ENCODE data around the gene STON2. TPM values are rescaled to one million over a fixed set of nuclear protein-coding genes. Genes with fewer than 3 reads are reported as not detected.

Gene STON2
- total RNA-seq, 1 experiment from 2014 or later = 23.5 TPM

DNA sequence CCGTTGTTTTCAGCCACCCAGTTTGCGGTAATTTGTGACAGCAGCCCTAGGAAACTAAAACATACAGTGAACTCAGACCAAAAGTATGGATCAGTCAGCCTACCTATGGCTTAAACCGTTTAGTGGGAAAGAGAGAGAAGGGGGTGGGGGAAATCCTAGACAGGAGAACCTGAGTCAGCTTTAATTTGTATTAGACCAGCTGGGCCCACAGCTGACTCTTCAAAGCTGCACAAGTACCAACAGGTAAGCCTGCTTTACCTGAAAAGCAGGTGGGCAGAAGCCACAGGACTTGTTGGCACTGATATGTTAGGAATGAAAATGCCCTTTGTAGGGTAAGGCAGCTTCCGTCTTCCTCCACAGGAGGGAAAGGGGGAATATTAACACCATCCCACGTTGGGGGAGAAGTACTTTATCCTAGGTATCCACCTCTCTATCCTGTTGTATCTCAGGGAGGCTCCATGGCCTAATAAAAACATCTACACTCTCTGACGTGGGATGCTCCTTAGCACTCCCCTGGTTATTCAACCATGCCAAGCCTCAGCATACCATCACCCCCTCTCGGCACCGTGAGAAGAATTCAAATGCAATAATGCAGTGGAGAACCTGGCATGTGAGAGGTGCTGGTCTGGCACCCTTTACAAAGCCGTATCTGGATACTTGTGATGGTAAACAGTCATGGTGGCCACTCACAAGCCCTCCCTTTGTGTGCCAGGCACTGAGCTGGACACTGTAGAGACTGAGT, 70.3 kb downstream of the STON2 start:
- peaks cover 23% of the 10 kb centered on the region for H3K4me1 Mint-ChIP-seq (ENCODE audit: insufficient read depth, unreplicated experiment)
- H3K27ac Mint-ChIP-seq (ENCODE audit: low read depth, unreplicated experiment) = peak overlapping the region; percentile 59
- peak; percentile 57 for DNase-seq (ENCODE audit: unreplicated experiment)
- POLR2A ChIA-PET = interaction anchor here (1.0 to 2.3 kb wide), 14 partner anchors 9 to 107 kb away, joined by 3 to 32 read pairs (median 5); partner anchors contain the start of gene STON2
- no TSS peak for BruUV-seq (replicated peaks)
- TF ChIP-seq, protein P1, sequence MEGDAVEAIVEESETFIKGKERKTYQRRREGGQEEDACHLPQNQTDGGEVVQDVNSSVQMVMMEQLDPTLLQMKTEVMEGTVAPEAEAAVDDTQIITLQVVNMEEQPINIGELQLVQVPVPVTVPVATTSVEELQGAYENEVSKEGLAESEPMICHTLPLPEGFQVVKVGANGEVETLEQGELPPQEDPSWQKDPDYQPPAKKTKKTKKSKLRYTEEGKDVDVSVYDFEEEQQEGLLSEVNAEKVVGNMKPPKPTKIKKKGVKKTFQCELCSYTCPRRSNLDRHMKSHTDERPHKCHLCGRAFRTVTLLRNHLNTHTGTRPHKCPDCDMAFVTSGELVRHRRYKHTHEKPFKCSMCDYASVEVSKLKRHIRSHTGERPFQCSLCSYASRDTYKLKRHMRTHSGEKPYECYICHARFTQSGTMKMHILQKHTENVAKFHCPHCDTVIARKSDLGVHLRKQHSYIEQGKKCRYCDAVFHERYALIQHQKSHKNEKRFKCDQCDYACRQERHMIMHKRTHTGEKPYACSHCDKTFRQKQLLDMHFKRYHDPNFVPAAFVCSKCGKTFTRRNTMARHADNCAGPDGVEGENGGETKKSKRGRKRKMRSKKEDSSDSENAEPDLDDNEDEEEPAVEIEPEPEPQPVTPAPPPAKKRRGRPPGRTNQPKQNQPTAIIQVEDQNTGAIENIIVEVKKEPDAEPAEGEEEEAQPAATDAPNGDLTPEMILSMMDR (IDR thresholded peaks at IDR 0.05; ENCODE audit: unreplicated experiment) = no peak
- no peaks in the 10 kb centered on the region for H3K9me3 Mint-ChIP-seq (ENCODE audit: unreplicated experiment)
- no peaks in the 10 kb centered on the region for H3K36me3 Mint-ChIP-seq (ENCODE audit: insufficient read depth, unreplicated experiment)
- intact Hi-C loops (cut with micrococcal nuclease) = no loop called here
- no peaks in the 10 kb centered on the region for H3K27me3 Mint-ChIP-seq (ENCODE audit: insufficient read depth, unreplicated experiment)
- CTCF ChIA-PET = interaction anchor here (0.6 to 1.2 kb wide), 4 partner anchors 14 to 66 kb away, joined by 3 to 4 read pairs (median 3); no protein-coding TSS in a partner anchor
- no peak overlapping the region for H3K4me3 Mint-ChIP-seq (ENCODE audit: unreplicated experiment)

DNA sequence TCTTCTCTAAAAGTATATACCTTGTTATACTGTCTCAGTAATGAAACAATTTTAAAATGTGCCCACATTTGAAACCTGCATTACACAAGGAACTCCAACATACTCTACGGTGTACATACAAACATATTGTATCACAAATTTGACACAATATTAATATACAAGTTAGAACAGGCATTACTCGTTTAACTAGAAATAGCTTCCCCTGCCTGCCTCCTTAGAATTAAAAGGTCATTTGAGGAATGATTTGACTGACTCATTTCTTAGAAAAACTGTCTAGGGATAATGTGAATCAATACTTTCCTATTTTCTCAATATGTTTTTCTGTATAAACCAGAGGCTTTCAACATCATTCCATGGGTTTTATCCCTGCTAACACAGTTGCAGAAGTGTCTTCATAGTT, 73.7 kb downstream of the STON2 start:
- H3K36me3 Mint-ChIP-seq (ENCODE audit: insufficient read depth, unreplicated experiment) = no peaks in the 10 kb centered on the region
- TF ChIP-seq, protein P1 (IDR thresholded peaks at IDR 0.05; ENCODE audit: unreplicated experiment) = no peak
- DNase-seq (ENCODE audit: unreplicated experiment) = no peak
- no TSS peak for BruUV-seq (replicated peaks)
- H3K4me3 Mint-ChIP-seq (ENCODE audit: unreplicated experiment) = no peak overlapping the region
- CTCF ChIA-PET = interaction anchor here (0.6 to 0.7 kb wide), 2 partner anchors 72 to 118 kb away, joined by 4 to 5 read pairs; no protein-coding TSS in a partner anchor
- H3K4me1 Mint-ChIP-seq (ENCODE audit: insufficient read depth, unreplicated experiment) = peaks cover 40% of the 10 kb centered on the region
- intact Hi-C loops (cut with micrococcal nuclease) = no loop called here
- no peaks in the 10 kb centered on the region for H3K9me3 Mint-ChIP-seq (ENCODE audit: unreplicated experiment)
- H3K27me3 Mint-ChIP-seq (ENCODE audit: insufficient read depth, unreplicated experiment) = no peaks in the 10 kb centered on the region
- POLR2A ChIA-PET = interaction anchor here (0.6 to 2.3 kb wide), 3 partner anchors 42 to 74 kb away, joined by 3 to 10 read pairs (median 3); partner anchors contain the start of gene STON2
- no peak overlapping the region for H3K27ac Mint-ChIP-seq (ENCODE audit: low read depth, unreplicated experiment)

DNA sequence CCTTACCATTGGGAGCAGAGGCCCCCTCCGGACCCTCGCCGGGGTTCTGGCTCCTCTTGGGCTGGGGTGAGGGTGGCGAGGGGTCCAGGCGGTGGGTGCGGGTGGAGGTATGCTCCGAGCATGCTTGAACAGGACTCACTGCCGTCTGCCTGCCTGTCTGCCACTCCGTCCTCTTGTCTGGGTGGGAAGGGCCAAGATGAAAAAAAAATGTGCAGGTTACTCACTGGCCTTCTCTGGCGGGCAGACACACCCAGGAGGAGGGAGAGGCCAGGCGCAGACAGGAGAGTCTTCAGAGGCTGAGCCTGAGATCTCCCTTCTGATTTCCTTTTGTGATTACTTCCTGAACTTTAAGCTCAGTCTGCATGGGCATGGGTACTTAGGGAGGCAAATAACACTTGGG, 76.1 kb downstream of the STON2 start:
- no peaks in the 10 kb centered on the region for H3K9me3 Mint-ChIP-seq (ENCODE audit: unreplicated experiment)
- BruUV-seq (replicated peaks) = no TSS peak
- peak overlapping the region; percentile 14 for H3K27ac Mint-ChIP-seq (ENCODE audit: low read depth, unreplicated experiment)
- peak; percentile 89 for DNase-seq (ENCODE audit: unreplicated experiment)
- H3K4me3 Mint-ChIP-seq (ENCODE audit: unreplicated experiment) = peak overlapping the region; percentile 70
- CTCF ChIA-PET = interaction anchor here (0.7 to 2.5 kb wide), 8 partner anchors 9 to 1947 kb away, joined by 3 to 7 read pairs (median 3); no protein-coding TSS in a partner anchor
- intact Hi-C loops (cut with micrococcal nuclease) = loop anchor here (2.0 to 5.0 kb wide), 3 partner anchors 77 to 129 kb away; partner anchors contain the start of gene STON2
- POLR2A ChIA-PET = interaction anchor here (0.7 to 3.2 kb wide), 27 partner anchors 8 to 141 kb away, joined by 3 to 38 read pairs (median 4); partner anchors contain the start of genes GTF2A1 and STON2
- TF ChIP-seq, protein P1 (IDR thresholded peaks at IDR 0.05; ENCODE audit: unreplicated experiment) = no peak
- H3K27me3 Mint-ChIP-seq (ENCODE audit: insufficient read depth, unreplicated experiment) = no peaks in the 10 kb centered on the region
- peaks cover 6% of the 10 kb centered on the region for H3K36me3 Mint-ChIP-seq (ENCODE audit: insufficient read depth, unreplicated experiment)
- peaks cover 28% of the 10 kb centered on the region for H3K4me1 Mint-ChIP-seq (ENCODE audit: insufficient read depth, unreplicated experiment)

DNA sequence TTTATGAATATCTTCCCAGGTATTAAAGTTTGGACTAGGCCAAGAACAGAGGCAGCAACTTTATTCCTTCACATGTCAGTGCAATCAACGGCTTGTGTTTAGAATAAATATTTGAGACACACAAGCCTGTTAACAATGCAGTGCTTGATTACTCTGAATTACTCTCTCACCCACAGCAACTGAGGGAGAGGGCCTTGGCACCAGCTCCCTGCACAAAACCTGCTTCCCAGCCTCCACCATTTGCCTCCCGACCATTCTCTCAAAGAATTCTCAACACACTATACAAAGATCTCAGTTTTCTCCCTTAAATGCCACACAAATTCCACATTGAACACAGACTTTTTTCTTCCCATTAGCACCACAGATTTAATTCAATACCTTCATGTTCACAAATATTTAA, 77.0 kb downstream of the STON2 start:
- peaks cover 28% of the 10 kb centered on the region for H3K4me1 Mint-ChIP-seq (ENCODE audit: insufficient read depth, unreplicated experiment)
- H3K36me3 Mint-ChIP-seq (ENCODE audit: insufficient read depth, unreplicated experiment) = peaks cover 10% of the 10 kb centered on the region
- TF ChIP-seq, protein P1 (IDR thresholded peaks at IDR 0.05; ENCODE audit: unreplicated experiment) = no peak
- H3K9me3 Mint-ChIP-seq (ENCODE audit: unreplicated experiment) = no peaks in the 10 kb centered on the region
- intact Hi-C loops (cut with micrococcal nuclease) = loop anchor here (5.0 kb wide), 1 partner anchor 114 kb away; no protein-coding TSS in a partner anchor
- BruUV-seq (replicated peaks) = no TSS peak
- peak overlapping the region; percentile 14 for H3K27ac Mint-ChIP-seq (ENCODE audit: low read depth, unreplicated experiment)
- no peak for DNase-seq (ENCODE audit: unreplicated experiment)
- ChIA-PET CTCF (interaction anchor here (0.7 to 2.5 kb wide), 8 partner anchors 9 to 1948 kb away, joined by 3 to 7 read pairs (median 3); no protein-coding TSS in a partner anchor), POLR2A (interaction anchor here (0.7 to 3.2 kb wide), 15 partner anchors 9 to 130 kb away, joined by 3 to 38 read pairs (median 5); partner anchors contain the start of genes GTF2A1 and STON2)
- H3K4me3 Mint-ChIP-seq (ENCODE audit: unreplicated experiment) = peak overlapping the region; percentile 70
- H3K27me3 Mint-ChIP-seq (ENCODE audit: insufficient read depth, unreplicated experiment) = no peaks in the 10 kb centered on the region
